H54 (cell line): ENCODE data around the gene SPATA25.
"Not testable (repeated sequence)": the region's sequence is repeated elsewhere in the genome, so short reads cannot be mapped to it uniquely, and the experiment has no call there.

Experiments used
- DNase-seq: peaks from one replicate; pipeline ENCODE4 v3.0.0; 2011; ENCODE audit warnings: low spot score, mixed read lengths; ENCODE audit not compliant: insufficient read length
- FAIRE-seq: peaks from 3 replicates; lab custom pipeline; 2011; peaks lifted over from hg19 to GRCh38; lab: Jason Lieb, UNC
- POLR2A ChIP-seq: IDR thresholded peaks from 2 replicates; pipeline ENCODE4 v1.6.1; 2011; ENCODE audit warnings: low read depth, mild to moderate bottlenecking, low read length

Gene SPATA25

DNA sequence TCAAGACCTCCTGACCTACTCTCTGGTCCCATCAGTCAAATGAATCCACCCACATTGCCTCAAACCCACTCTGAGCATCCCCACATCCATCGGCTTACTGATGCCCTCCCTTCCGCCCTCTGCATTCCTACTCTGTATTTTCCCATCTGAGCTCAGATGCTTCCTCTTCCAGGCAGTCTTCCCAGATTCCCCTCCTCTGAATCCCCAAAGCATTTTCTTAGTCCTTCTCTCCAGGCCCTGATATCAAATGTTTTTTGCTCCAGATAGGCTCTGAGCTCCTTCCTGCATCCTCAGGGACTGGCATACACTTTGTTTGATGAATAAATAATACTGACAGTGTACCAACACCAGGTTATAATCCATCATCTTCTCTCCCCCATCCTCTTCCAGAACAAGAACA is 20.7 kb upstream of the SPATA25 start:
- no peak for DNase-seq
- no peak for FAIRE-seq
- no peak for TF ChIP-seq POLR2A

DNA sequence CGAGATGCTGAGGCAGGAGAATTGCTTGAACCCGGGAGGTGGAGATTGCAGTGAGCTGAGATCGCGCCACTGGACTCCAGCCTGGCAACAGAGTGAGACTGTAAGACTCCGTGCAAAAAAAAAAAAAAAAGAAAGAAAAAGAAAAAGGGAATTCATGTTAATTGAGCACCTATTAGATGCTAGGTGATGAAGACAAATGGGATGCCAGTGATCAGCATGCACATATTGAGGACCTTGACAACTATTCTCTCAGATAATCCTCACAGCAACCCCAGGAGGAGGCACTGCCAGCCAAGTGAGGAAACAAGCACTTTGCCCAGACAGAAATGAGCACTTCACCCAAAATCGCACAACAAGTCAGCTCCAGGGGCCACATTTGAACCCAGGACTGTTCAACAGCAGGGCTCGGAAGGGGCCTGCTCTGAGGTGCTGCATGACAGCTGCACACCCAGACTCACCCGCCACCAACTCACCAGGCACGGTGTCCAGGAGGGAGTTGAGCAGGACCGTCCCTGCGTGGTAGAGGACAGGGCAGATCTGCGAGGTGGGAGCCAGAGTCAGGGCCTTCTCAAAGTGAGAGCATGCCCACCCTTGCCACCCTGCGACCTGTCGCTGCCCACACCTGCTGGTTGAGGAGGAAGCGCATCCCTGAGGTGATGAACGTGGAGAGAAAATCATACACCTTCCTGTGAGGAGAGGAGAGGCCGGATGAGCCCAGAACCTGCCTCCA is 20.0 kb upstream of the SPATA25 start:
- TF ChIP-seq POLR2A, result no peak
- FAIRE-seq, result no peak
- DNase-seq, result no peak

DNA sequence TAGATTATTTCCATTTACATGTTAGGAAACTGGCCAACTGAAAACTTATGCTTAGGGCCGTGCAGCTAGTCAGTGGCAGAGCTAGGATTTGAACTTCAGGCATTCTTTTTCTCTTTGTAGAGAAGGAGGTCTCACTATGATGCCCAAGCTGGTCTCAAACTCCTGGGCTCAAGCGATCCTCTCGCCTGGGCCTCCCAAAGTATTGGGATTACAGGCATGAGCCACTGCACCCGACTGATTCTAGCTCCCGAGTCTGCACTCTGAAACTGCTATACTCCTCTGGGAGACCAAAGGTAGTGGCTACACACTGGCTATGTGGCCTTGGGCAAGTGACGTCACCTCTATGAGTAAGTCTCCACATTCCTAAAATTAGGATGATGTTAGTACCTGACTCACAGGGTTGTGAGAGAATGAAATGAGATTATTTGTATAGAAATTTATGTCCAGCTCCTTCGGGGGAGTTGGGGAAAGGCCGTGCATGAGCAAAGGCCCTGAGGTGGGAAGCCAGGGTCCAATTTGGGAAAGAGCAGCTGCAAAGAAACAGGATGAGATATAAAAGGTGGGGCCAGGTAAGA is 18.2 kb upstream of the SPATA25 start:
- FAIRE-seq, result no peak
- peak; percentile 77 for DNase-seq
- no peak for TF ChIP-seq POLR2A

DNA sequence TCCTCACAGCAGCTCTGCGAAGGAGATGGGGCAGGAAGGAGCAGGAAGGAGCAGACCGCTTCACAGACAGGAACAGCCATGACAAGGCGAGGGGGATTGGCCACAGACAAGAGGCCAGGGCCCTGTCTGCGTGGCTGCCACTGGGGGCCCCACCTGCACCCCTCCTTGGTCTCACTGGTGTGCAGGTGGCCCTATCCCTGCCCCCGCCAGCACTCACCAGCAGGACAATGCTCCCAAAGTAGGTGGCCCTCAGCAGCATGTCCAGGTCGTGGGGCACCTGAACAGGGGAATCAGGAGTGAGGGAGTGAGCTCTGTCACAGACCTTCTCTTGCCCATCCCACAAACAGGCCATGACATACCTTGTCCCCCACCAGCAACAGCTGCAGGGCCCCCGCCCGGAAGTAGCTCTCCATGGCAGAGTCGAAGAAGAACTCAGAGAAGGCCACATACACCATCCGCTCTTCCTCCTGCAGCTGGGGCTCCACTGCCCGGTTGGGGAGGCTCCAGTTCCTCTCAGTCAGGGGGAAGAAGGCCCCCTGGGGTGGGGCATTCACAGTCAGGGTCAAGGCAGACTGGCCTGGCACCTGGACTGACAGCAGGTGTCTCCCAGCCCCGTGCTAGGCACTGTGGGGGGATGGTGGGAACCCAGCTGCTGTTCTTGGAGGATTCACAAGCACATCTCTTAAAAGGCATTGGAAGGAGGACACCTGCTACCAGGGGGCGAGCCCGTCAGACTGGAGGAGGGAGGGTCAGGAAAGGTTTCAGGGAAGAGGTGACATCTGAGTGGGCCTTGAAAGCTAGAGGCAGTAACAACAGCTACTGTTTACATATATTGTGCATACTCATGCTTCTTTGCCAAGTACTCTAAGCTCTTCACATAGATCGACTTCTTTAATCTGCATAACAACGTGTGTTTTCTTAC is 17.4 kb upstream of the SPATA25 start:
- DNase-seq, result no peak
- no peak for FAIRE-seq
- TF ChIP-seq POLR2A, result no peak

DNA sequence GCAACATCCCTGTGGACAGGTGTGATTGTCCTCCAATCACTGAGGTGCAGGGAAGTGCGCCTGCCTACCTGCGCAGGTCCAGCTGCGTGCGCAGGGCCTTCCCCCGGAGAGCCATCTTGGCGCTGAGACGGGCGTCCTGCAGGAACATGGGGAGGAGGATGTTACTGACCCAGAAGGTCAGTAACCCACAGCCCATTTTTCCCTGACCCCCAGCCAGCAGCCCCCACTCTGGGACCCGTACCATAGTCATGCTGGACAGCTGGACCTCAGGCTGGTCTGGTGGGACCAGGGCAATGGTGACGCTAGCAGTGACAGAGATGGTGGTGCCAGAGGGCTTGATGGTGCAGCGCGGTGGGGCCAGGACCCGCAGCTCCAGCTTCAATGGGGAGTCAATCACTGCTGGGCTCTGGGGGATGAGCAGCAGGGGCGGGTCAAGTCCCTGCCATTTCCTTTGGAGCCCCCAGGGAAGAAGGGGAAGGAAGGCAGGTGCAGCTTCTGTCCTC is 14.8 kb upstream of the SPATA25 start:
- DNase-seq, result no peak
- no peak for FAIRE-seq
- no peak for TF ChIP-seq POLR2A

DNA sequence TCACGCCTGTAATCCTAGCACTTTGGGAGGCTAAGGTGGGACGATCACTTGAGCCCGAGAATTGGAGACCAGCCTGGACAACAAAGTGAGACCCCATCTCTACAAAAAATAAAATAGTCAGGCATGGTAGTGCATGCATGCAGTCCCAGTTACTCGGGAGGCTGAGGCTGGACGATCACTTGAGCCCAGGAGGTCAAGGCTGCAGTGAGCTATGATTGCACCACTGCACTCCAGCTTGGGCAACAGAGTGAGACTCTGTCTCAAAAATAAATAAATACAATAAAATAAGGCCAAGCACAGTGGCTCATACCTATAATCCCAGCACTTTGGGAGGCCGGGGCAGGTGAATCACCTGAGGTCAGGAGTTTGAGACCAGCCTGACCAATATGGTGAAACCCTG is 13.9 kb upstream of the SPATA25 start:
- DNase-seq, FAIRE-seq: not testable (repeated sequence)

DNA sequence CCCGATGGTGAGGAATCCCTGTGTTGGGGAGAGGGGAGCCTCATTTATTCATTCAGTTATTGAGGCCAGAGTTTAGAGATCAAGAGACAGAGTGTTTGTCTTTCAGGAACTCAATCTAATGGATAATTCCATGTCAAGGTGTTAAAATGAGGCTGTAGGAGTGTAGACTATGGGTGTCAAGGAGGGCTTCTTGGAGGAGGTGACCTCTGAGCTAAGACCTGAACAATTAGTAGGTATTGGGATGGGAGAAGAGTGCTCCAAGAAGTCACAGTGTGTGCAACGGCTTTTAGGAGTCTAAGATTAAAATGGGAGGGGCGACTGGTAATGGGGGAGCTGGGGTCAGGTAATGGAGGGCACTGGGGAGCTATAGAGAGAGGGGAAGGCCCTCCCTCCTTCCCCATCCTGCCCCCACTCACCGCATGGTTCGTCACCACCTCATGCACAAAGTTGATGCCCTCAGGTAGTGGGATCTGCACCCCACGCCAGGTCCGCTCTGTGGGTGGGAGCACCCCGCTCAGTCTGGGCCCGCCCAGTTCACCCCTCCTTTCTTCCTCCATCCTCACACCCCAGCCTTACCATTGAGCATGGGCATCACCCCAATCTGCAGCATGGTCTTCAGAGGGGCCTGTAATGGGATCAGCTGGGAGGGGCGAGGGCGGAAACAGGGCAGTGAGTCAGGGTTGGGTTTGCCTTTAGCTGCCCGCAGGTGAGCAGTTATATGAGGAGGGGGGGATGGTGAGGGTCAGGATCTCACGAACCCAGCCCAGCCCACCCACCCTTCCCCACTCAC is 11.8 kb upstream of the SPATA25 start:
- DNase-seq (no peak), FAIRE-seq (no peak)
- no peak for TF ChIP-seq POLR2A

DNA sequence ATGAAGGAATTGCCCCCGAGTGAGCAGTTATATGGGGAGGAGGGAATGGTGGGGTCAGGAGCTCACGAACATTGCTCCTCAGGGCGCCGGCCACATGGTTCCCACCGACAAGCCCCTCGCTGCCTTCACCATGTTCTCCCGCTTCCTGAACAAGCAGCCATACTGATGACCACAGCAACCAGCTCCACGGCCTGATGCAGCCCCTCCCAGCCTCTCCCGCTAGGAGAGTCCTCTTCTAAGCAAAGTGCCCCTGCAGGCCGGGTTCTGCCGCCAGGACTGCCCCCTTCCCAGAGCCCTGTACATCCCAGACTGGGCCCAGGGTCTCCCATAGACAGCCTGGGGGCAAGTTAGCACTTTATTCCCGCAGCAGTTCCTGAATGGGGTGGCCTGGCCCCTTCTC is 10.9 kb upstream of the SPATA25 start:
- DNase-seq (no peak), FAIRE-seq (no peak)
- TF ChIP-seq POLR2A, result no peak

DNA sequence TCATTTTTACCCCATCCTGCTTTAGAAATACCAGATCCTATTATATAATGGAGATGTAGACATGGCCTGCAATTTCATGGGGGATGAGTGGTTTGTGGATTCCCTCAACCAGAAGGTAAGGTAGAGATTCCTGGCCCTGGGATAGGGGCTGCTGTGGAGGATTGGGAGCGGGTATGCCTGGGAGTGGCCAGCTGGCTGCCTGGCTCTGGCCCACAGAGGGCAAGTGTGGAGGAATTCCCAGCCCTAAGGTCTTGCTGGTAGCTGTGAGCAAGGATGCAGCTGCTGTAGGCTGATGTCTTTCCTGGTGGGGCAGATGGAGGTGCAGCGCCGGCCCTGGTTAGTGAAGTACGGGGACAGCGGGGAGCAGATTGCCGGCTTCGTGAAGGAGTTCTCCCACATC is 10.3 kb upstream of the SPATA25 start:
- DNase-seq, result no peak
- no peak for TF ChIP-seq POLR2A
- FAIRE-seq, result no peak

DNA sequence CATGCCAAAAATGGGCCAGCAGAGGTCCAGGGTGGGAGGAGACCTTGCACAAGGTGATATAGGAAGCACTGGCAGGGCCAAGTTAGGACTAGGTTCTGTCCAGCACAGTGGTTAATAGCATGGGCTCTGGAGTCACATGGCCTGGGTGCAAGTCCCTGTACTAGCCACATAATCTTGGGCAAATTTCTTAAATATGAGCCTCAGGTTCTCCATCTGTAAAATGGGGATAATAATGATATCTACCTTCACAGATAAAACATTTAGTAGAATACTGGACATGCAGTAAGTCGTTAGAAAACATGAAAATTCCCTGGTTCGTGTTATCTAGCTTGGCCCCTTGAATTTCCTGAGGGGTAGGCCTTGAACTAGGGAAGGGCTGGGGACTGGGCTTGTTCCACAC is 9.9 kb upstream of the SPATA25 start:
- DNase-seq (no peak), FAIRE-seq (no peak)
- no peak for TF ChIP-seq POLR2A

DNA sequence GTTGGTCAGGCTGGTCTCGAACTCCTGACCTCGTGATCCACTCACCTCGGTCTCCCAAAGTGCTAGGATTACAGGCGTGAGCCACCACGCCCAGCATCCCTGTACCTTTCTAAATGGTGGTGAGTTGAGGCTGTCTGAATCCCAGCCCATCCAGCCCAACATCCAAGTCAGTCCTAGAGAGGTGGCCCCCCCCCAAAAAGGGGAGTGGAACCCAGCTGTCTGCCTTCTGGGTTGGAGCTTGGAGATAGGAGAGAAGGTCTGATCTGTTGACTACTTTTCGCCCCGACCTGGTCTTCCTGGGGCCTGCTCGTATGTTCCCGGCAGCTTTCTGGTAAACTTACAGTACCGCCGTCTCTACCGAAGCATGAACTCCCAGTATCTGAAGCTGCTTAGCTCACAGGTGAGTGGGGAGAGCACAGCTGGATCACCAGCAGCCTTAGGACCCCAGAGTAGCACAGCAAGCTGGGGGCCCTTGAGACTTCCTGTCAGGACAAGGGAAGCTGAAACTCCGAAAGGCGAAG is 9.3 kb upstream of the SPATA25 start:
- no peak for FAIRE-seq
- no peak for DNase-seq
- no peak for TF ChIP-seq POLR2A

DNA sequence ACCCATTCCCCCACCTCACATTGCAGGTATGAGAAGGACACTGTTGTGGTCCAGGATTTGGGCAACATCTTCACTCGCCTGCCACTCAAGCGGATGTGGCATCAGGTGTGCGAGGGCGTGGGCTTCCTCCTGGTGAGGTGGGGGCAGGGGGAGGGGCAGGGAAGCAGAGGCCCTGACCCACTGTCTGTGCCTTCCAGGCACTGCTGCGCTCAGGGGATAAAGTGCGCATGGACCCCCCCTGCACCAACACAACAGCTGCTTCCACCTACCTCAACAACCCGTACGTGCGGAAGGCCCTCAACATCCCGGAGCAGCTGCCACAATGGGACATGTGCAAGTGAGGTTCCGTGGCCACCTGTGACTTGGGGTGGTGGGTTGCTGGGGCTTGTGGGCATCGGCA is 7.4 kb upstream of the SPATA25 start:
- no peak for DNase-seq
- no peak for FAIRE-seq
- no peak for TF ChIP-seq POLR2A

DNA sequence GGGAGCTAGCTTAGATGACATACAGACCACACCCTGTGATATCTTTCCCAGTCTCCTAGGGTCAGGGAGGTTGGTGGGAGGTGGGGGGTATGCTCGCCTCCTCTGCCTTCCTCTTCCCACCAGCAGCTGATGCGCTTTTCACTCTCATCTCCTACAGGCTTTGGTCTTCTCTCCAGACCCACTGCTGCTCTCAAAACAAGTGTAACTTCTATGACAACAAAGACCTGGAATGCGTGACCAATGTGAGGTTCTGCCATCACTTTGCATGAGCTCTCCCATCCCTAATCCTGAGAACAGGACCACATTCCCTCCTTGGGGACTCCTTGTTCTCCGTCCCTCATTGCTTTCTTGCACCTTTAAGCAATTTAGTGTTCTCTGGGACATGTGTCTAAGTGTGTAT is 6.4 kb upstream of the SPATA25 start:
- no peak for TF ChIP-seq POLR2A
- FAIRE-seq (no peak), DNase-seq (no peak)
